SK-N-SH (cell line): ENCODE data around the gene LTF. TPM values are rescaled to one million over a fixed set of nuclear protein-coding genes. Genes with fewer than 3 reads are reported as not detected.

Source experiments
- CTCF ChIA-PET: fragments of 300-600, 350-600 bp; formaldehyde crosslinking; extraction: SDS; loops from one replicate; lab custom pipeline; 2021; lab: Yijun Ruan, JAX
- POLR2A ChIA-PET: fragments of 350-600 bp; sonication (Branson Sonifier 250); formaldehyde crosslinking; extraction: SDS; loops from one replicate; lab custom pipeline; 2020; ENCODE audit warnings: antibody characterized with exemption, inconsistent platforms; lab: Yijun Ruan, JAX
- DNase-seq: peaks from one replicate; pipeline ENCODE4 v3.0.0; 2012
- H2AFZ ChIP-seq: fragments of 200-600 bp; sonication (generic); 2 replicates; pipeline ENCODE4 v1.8.1; 2016; ENCODE audit warnings: antibody characterized with exemption, mild to moderate bottlenecking, low read depth
- H3F3A ChIP-seq: fragments of 200-600 bp; sonication (generic); replicated peaks from 2 replicates; pipeline ENCODE3; 2016; ENCODE audit warnings: antibody characterized with exemption, mild to moderate bottlenecking; ENCODE audit not compliant: insufficient read depth
- H3K27ac ChIP-seq, 2 experiments: fragments of 200-500 bp in 1 of 2; fragments of 200-600 bp in 1 of 2; sonication (Bioruptor generic) in 1 of 2; sonication (generic), shearing (Covaris generic) in 1 of 2; 2 replicates each; pipeline versions ENCODE4 v1.5.1 to v1.6.1; 2014 to 2016; ENCODE audit warnings: low read depth in 2 of 2, inconsistent platforms in 1 of 2, low read length in 1 of 2, mild to moderate bottlenecking in 1 of 2, mixed read lengths in 1 of 2
- H3K27me3 ChIP-seq: fragments of 200-600 bp; sonication (generic), shearing (Covaris generic); 2 replicates; pipeline ENCODE4 v1.6.1; 2016; ENCODE audit warnings: mixed run types; ENCODE audit not compliant: insufficient read depth
- H3K36me3 ChIP-seq, 2 experiments: fragments of 200-500 bp in 1 of 2; fragments of 200-600 bp in 1 of 2; sonication (Bioruptor generic) in 1 of 2; sonication (generic) in 1 of 2; replicated peaks in 1 of 2; 2 replicates each; pipeline versions ENCODE3 to v1.5.1; 2014 to 2016; ENCODE audit warnings: low read length in 1 of 2, mild to moderate bottlenecking in 1 of 2; ENCODE audit not compliant: insufficient read depth in 2 of 2, control insufficient read depth in 1 of 2
- H3K4me1 ChIP-seq, 2 experiments: fragments of 200-500 bp in 1 of 2; fragments of 200-600 bp in 1 of 2; sonication (Bioruptor generic) in 1 of 2; sonication (generic), shearing (Covaris generic) in 1 of 2; 2 replicates each; pipeline versions ENCODE4 v1.5.1 to v1.6.1; 2014 to 2016; ENCODE audit warnings: low read depth in 1 of 2, low read length in 1 of 2, mixed run types in 1 of 2; ENCODE audit not compliant: insufficient read depth in 2 of 2, control insufficient read depth in 1 of 2
- H3K4me2 ChIP-seq: fragments of 200-600 bp; sonication (generic), shearing (Covaris generic); 2 replicates; pipeline ENCODE4 v1.6.1; 2017; ENCODE audit warnings: mixed run types
- H3K4me3 ChIP-seq, 2 experiments: fragments of 200-500 bp in 1 of 2; fragments of 200-600 bp in 1 of 2; sonication (Bioruptor generic) in 1 of 2; sonication (generic), shearing (Covaris generic) in 1 of 2; 2 replicates each; pipeline versions ENCODE4 v1.5.1 to v1.8.1; 2014 to 2016; ENCODE audit warnings: low read depth in 2 of 2, inconsistent platforms in 1 of 2, low read length in 1 of 2, mild to moderate bottlenecking in 1 of 2, mixed read lengths in 1 of 2, moderate library complexity in 1 of 2
- H3K79me2 ChIP-seq: fragments of 200-600 bp; sonication (generic); 2 replicates; pipeline ENCODE4 v1.8.1; 2017; ENCODE audit warnings: mild to moderate bottlenecking; ENCODE audit not compliant: insufficient read depth
- H3K9ac ChIP-seq: fragments of 200-600 bp; sonication (generic); 2 replicates; pipeline ENCODE4 v1.6.1; 2017; ENCODE audit warnings: mixed run types
- H3K9me2 ChIP-seq: fragments of 200-600 bp; sonication (generic); 2 replicates; pipeline ENCODE4 v1.6.1; 2017; ENCODE audit warnings: mixed run types
- H3K9me3 ChIP-seq: fragments of 200-600 bp; sonication (generic); 2 replicates; pipeline ENCODE4 v1.6.1; 2017; ENCODE audit warnings: mixed run types, mild to moderate bottlenecking, moderate library complexity
- H4K20me1 ChIP-seq: fragments of 200-600 bp; sonication (generic); 2 replicates; pipeline ENCODE4 v1.6.1; 2017; ENCODE audit warnings: mild to moderate bottlenecking, mixed run types; ENCODE audit not compliant: insufficient read depth
- ELF1 ChIP-seq: IDR thresholded peaks from 2 replicates; pipeline ENCODE4 v1.4.0; 2012
- EP300 ChIP-seq, 2 experiments: IDR thresholded peaks; 2 replicates each; pipeline versions ENCODE4 v1.4.0 to v1.6.1; 2012; ENCODE audit warnings: borderline replicate concordance in 1 of 2, low read depth in 1 of 2, low read length in 1 of 2
- FOSL2 ChIP-seq: IDR thresholded peaks from 2 replicates; pipeline ENCODE4 v1.4.0; 2012; ENCODE audit warnings: low read depth, mild to moderate bottlenecking, moderate library complexity, borderline replicate concordance
- GATA2 ChIP-seq: sonication (generic); formaldehyde crosslinking; IDR thresholded peaks from 2 replicates; pipeline ENCODE4 v1.5.0; 2020; ENCODE audit warnings: mild to moderate bottlenecking, missing genetic modification reagents
- JUND ChIP-seq: IDR thresholded peaks from 2 replicates; pipeline ENCODE4 v1.4.0; 2012
- MEF2A ChIP-seq: IDR thresholded peaks from 2 replicates; pipeline ENCODE4 v1.4.0; 2012; ENCODE audit warnings: low read depth, borderline replicate concordance
- MXI1 ChIP-seq: IDR thresholded peaks from 2 replicates; pipeline ENCODE4 v1.6.1; 2012; ENCODE audit warnings: mild to moderate bottlenecking, low read depth, low read length, improper control_type of control experiment
- NRF1 ChIP-seq: IDR thresholded peaks from 2 replicates; pipeline ENCODE4 v1.6.1; 2012; ENCODE audit warnings: low read depth, mild to moderate bottlenecking, low read length
- POLR2AphosphoS5 ChIP-seq: IDR thresholded peaks from 2 replicates; pipeline ENCODE4 v1.6.1; 2012; ENCODE audit warnings: low read depth, low read length
- RAD21 ChIP-seq: IDR thresholded peaks from 2 replicates; pipeline ENCODE4 v1.6.1; 2012; ENCODE audit warnings: mild to moderate bottlenecking, low read length
- RFX5 ChIP-seq: IDR thresholded peaks from 2 replicates; pipeline ENCODE4 v1.6.1; 2012; ENCODE audit warnings: mild to moderate bottlenecking, improper control_type of control experiment, low read length
- SIN3A ChIP-seq: IDR thresholded peaks from 2 replicates; pipeline ENCODE4 v1.6.1; 2012; ENCODE audit warnings: low read depth, mild to moderate bottlenecking, low read length, moderate library complexity, borderline replicate concordance
- TCF12 ChIP-seq: IDR thresholded peaks from 2 replicates; pipeline ENCODE4 v1.4.0; 2012
- YY1 ChIP-seq: IDR thresholded peaks from 2 replicates; pipeline ENCODE4 v1.4.0; 2012; ENCODE audit warnings: low read depth, mild to moderate bottlenecking
- WGBS: methylation state at CpG from one replicate; pipeline ENCODE4 v1.1.6; 2017; ENCODE audit warnings: low lambda C conversion rate; 5-methylcytosine and 5-hydroxymethylcytosine counted together
- polyA plus RNA-seq, 3 experiments: library from polyadenylated mRNA; depleted of rRNA; stranded (reverse); fragments of >200 nt; gene quantifications; 2 replicates each; pipeline ENCODE4 v1.2.3, GENCODE V29; 2012
- TF ChIP-seq, protein P1 (sequence below): IDR thresholded peaks from 2 replicates; pipeline ENCODE4 v1.4.0; 2012; ENCODE audit warnings: low read depth
- TF ChIP-seq, protein P2 (sequence below): IDR thresholded peaks from 2 replicates; pipeline ENCODE4 v1.4.0; 2012; ENCODE audit warnings: low read depth, borderline replicate concordance
- TF ChIP-seq, protein P3 (sequence below): IDR thresholded peaks from 2 replicates; pipeline ENCODE4; 2012
- TF ChIP-seq, protein P4 (sequence below): fragments of 150-350 bp; IDR thresholded peaks from 2 replicates; pipeline ENCODE4 v1.6.1; 2016; ENCODE audit warnings: mild to moderate bottlenecking, low read depth, low read length
- TF ChIP-seq, protein P5 (sequence below): fragments of 200-600 bp; sonication (generic); IDR thresholded peaks from 2 replicates; pipeline ENCODE4 v1.6.1; 2017; ENCODE audit warnings: antibody characterized with exemption, mild to moderate bottlenecking, moderate library complexity

The LTF gene
- polyA plus RNA-seq, 1 of the 3 experiments (the other 2 are of a cell fraction): not detected

DNA sequence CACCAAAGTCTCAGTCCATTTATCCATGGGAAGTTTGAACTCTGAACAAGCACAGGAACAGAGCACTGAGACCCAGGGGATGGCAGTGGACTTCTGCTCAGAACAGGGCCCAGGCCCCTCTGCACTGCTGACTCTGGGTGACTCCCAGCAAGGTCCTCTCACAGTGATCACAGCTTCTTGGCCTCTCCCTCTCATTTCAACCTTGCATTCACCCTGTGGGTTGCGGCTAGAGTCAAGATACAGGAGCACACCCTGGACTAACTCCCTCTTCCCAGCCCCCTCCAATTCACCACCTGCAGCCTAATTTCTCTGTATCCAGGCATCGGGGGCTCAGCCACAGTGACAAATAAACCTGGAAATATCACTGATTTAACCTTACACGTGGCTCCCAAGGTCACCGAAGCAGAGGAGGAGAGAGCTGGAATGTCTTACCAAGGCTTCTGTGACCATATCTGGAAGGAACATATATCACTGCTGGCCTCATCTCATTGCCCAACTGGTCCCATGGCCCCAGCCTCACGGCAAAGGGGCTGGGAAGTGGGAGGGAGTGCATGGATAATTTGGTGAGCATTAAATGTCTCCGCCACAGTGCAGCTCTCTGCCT is 34.3 kb upstream of the LTF start:
- no peaks in the 10 kb centered on the region for H3K36me3 ChIP-seq
- no peak overlapping the region for H3K9ac ChIP-seq
- TF ChIP-seq NRF1 (no peak), RFX5 (no peak), EP300 (IDR thresholded peaks at IDR 0.05; ENCODE audit: borderline replicate concordance in 1 of 2, low read depth in 1 of 2, low read length in 1 of 2) (no peak), RAD21 (no peak), POLR2AphosphoS5 (no peak), FOSL2 (no peak), MEF2A (no peak), GATA2 (CRISPR knock-in tag) (no peak), YY1 (no peak), ELF1 (no peak), TCF12 (no peak), JUND (no peak), SIN3A (no peak), MXI1 (no peak)
- TF ChIP-seq, protein P1, sequence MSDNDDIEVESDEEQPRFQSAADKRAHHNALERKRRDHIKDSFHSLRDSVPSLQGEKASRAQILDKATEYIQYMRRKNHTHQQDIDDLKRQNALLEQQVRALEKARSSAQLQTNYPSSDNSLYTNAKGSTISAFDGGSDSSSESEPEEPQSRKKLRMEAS: no peak
- TF ChIP-seq, protein P2, sequence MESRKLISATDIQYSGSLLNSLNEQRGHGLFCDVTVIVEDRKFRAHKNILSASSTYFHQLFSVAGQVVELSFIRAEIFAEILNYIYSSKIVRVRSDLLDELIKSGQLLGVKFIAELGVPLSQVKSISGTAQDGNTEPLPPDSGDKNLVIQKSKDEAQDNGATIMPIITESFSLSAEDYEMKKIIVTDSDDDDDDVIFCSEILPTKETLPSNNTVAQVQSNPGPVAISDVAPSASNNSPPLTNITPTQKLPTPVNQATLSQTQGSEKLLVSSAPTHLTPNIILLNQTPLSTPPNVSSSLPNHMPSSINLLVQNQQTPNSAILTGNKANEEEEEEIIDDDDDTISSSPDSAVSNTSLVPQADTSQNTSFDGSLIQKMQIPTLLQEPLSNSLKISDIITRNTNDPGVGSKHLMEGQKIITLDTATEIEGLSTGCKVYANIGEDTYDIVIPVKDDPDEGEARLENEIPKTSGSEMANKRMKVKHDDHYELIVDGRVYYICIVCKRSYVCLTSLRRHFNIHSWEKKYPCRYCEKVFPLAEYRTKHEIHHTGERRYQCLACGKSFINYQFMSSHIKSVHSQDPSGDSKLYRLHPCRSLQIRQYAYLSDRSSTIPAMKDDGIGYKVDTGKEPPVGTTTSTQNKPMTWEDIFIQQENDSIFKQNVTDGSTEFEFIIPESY: no peak
- TF ChIP-seq, protein P3, sequence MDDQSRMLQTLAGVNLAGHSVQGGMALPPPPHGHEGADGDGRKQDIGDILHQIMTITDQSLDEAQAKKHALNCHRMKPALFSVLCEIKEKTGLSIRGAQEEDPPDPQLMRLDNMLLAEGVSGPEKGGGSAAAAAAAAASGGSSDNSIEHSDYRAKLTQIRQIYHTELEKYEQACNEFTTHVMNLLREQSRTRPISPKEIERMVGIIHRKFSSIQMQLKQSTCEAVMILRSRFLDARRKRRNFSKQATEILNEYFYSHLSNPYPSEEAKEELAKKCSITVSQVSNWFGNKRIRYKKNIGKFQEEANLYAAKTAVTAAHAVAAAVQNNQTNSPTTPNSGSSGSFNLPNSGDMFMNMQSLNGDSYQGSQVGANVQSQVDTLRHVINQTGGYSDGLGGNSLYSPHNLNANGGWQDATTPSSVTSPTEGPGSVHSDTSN: no peak
- TF ChIP-seq, protein P4, sequence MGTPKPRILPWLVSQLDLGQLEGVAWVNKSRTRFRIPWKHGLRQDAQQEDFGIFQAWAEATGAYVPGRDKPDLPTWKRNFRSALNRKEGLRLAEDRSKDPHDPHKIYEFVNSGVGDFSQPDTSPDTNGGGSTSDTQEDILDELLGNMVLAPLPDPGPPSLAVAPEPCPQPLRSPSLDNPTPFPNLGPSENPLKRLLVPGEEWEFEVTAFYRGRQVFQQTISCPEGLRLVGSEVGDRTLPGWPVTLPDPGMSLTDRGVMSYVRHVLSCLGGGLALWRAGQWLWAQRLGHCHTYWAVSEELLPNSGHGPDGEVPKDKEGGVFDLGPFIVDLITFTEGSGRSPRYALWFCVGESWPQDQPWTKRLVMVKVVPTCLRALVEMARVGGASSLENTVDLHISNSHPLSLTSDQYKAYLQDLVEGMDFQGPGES: no peak
- TF ChIP-seq, protein P5, sequence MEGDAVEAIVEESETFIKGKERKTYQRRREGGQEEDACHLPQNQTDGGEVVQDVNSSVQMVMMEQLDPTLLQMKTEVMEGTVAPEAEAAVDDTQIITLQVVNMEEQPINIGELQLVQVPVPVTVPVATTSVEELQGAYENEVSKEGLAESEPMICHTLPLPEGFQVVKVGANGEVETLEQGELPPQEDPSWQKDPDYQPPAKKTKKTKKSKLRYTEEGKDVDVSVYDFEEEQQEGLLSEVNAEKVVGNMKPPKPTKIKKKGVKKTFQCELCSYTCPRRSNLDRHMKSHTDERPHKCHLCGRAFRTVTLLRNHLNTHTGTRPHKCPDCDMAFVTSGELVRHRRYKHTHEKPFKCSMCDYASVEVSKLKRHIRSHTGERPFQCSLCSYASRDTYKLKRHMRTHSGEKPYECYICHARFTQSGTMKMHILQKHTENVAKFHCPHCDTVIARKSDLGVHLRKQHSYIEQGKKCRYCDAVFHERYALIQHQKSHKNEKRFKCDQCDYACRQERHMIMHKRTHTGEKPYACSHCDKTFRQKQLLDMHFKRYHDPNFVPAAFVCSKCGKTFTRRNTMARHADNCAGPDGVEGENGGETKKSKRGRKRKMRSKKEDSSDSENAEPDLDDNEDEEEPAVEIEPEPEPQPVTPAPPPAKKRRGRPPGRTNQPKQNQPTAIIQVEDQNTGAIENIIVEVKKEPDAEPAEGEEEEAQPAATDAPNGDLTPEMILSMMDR: no peak
- H3K4me2 ChIP-seq: no peak overlapping the region
- no peaks in the 10 kb centered on the region for H3K9me3 ChIP-seq
- no peak overlapping the region for H3K4me3 ChIP-seq
- no peaks in the 10 kb centered on the region for H3F3A ChIP-seq
- DNase-seq: no peak
- no peaks in the 10 kb centered on the region for H3K9me2 ChIP-seq
- H2AFZ ChIP-seq: no peak overlapping the region
- H3K79me2 ChIP-seq: no peaks in the 10 kb centered on the region
- no peaks in the 10 kb centered on the region for H3K27me3 ChIP-seq
- no peak overlapping the region for H3K27ac ChIP-seq
- POLR2A ChIA-PET: no interaction called here
- H3K4me1 ChIP-seq: peaks cover 0 to 6% of the 10 kb centered on the region in 2 experiments; a peak in 1 of 4 replicates
- WGBS: 65% methylated on average over 5 of the region's 6 CpGs
- no peaks in the 10 kb centered on the region for H4K20me1 ChIP-seq
- CTCF ChIA-PET: interaction anchor here (1.3 to 8.7 kb wide), 3 partner anchors 12 to 60 kb away, joined by 4 to 108 read pairs (median 7); no protein-coding TSS in a partner anchor
